ENCODE measurements around the gene JAK1. TPM values are rescaled to one million over a fixed set of nuclear protein-coding genes. Genes with fewer than 3 reads are reported as not detected.

The JAK1 gene
- total and polyA plus RNA-seq, 2 donors (not counting 3 experiments of a cell fraction or from before 2014, with no cell fraction given), result 68.8 to 177 TPM

GRCh38 chr1:64996541-64997257 is 30.4 kb upstream of the JAK1 start:
- Histone ChIP-seq H4K20me1 (replicated peaks; ENCODE audit: control insufficient read depth, extremely low read depth, insufficient read depth, low read length) (no peaks in the 10 kb centered on the region), H3K36me3 (ENCODE audit: control insufficient read depth in 2 of 2, extremely low read depth in 1 of 2, insufficient read depth in 2 of 2, low read length in 2 of 2) (no peaks in the 10 kb centered on the region), H3K9ac (replicated peaks; ENCODE audit: extremely low read depth, insufficient read depth, low read length) (no peak overlapping the region), H3K4me3 (replicated peaks in 1 of 3; ENCODE audit: insufficient read depth in 1 of 3, low read depth in 1 of 3, low read length in 3 of 3) (no peak overlapping the region), H3K9me1 (replicated peaks; ENCODE audit: control insufficient read depth, extremely low read depth, insufficient read depth, low read length) (no peaks in the 10 kb centered on the region), H3K27me3 (ENCODE audit: control insufficient read depth in 2 of 2, insufficient read depth in 2 of 2, low read length in 2 of 2) (no peaks in the 10 kb centered on the region), H3K4me1 (ENCODE audit: control insufficient read depth, extremely low read depth, insufficient read depth, low read length) (peaks cover 8% of the 10 kb centered on the region), H3K4me2 (ENCODE audit: insufficient read depth, low read length) (no peak overlapping the region), H2AFZ (ENCODE audit: low read depth, low read length) (no peak overlapping the region), H3K79me2 (ENCODE audit: control insufficient read depth, insufficient read depth, low read length) (no peaks in the 10 kb centered on the region), H3K27ac (ENCODE audit: insufficient read depth, low read depth, low read length) (no peak overlapping the region), H3K9me3 (replicated peaks; ENCODE audit: control insufficient read depth, insufficient read depth, low read length) (no peaks in the 10 kb centered on the region)
- BruUV-seq (replicated peaks), result no TSS peak
- CTCF ChIA-PET, result no interaction called here
- intact Hi-C loops (cut with micrococcal nuclease), result no loop called here
- no peak for FAIRE-seq
- dilution Hi-C loops (cut with MboI; ENCODE audit: extremely low pct_ligation_motif_present, low sequenced_read_pairs), result no loop called here
- TF ChIP-seq FOS (IDR thresholded peaks at IDR 0.05; ENCODE audit: borderline replicate concordance, insufficient read depth, low read length), result no peak
- TF ChIP-seq MYC (IDR thresholded peaks at IDR 0.05; ENCODE audit: low read depth, low read length), result no peak
- TF ChIP-seq MAX (IDR thresholded peaks at IDR 0.05; ENCODE audit: insufficient read depth, insufficient read length), result no peak
- no peak for TF ChIP-seq POLR2AphosphoS5 (IDR thresholded peaks at IDR 0.05; ENCODE audit: insufficient read depth, low read depth, low read length)
- TF ChIP-seq, protein P1, sequence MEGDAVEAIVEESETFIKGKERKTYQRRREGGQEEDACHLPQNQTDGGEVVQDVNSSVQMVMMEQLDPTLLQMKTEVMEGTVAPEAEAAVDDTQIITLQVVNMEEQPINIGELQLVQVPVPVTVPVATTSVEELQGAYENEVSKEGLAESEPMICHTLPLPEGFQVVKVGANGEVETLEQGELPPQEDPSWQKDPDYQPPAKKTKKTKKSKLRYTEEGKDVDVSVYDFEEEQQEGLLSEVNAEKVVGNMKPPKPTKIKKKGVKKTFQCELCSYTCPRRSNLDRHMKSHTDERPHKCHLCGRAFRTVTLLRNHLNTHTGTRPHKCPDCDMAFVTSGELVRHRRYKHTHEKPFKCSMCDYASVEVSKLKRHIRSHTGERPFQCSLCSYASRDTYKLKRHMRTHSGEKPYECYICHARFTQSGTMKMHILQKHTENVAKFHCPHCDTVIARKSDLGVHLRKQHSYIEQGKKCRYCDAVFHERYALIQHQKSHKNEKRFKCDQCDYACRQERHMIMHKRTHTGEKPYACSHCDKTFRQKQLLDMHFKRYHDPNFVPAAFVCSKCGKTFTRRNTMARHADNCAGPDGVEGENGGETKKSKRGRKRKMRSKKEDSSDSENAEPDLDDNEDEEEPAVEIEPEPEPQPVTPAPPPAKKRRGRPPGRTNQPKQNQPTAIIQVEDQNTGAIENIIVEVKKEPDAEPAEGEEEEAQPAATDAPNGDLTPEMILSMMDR (IDR thresholded peaks at IDR 0.05; ENCODE audit: extremely low read depth in 1 of 2, insufficient read depth in 1 of 2, low read depth in 1 of 2, low read length in 2 of 2), result no peak
- TF ChIP-seq GATA2 (IDR thresholded peaks at IDR 0.05; ENCODE audit: insufficient read depth, insufficient read length, low read depth, low read length), result no peak
- no peak for TF ChIP-seq POLR2A (IDR thresholded peaks at IDR 0.05; ENCODE audit: low read depth, low read length)
- no peak for TF ChIP-seq EZH2 (IDR thresholded peaks at IDR 0.05; ENCODE audit: borderline replicate concordance, low read depth, low read length, severe bottlenecking)
- POLR2A ChIA-PET, result no interaction called here
- DNase-seq (ENCODE audit: low read depth, low spot score), result no peak

All from endothelial cell of umbilical vein (primary cell).